Suppressor macrophage (primary cell): ENCODE data around the gene C4orf46.
A peak's percentile ranks its signal among the peaks of the same experiment; 100 is the strongest.

ENCODE experiments used
- DNase-seq, 4 experiments: peaks; one replicate each; pipeline ENCODE4 v3.0.0-alpha.2; 2020 to 2022

C4orf46 gene

DNA sequence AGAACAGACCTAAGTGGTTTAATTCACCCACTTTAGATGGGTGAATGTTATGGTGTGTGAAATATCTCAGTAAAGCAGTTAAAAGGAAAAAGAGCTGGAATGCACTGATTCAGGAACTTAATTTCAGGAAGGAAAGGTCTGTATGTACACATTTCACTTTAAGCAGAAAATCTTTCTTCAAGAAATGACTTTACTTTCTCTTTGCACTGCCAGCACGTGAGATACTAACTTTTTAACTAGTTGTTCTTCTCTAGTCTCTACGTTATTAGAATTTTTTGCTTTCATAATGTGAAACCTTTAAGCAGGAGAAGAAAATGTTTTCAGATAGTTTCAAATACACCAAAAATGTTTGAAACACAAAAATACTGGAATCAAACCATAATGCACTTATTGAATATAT lies 18.8 kb downstream of the C4orf46 start:
- peak in 2 of 4 experiments; percentile 37 to 43 for DNase-seq

DNA sequence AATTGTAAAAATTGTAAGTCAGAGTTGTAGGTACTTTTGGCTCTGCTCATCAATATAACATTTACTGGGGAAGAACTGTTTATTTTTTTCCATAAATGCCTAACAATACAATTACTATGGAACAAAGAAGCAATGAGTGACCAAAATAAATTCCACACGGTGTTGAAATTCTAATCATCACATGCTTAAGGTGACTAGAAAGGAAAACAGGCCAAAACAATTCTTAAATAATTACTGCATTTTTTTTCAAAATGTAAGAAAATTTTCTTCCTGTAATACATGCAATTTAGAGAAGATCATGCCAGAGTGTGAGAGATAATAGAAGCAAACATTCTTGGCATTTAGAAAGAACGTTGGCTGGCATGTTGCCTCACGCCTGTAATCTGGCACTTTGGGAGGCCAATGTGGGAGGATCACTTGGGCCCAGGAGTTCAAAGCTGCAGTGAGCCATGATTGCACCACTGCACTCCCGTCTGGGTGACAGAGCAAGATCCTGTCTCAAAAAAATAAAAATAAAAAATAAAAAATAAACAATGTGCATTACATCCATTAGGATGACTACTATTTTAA lies 22.5 kb downstream of the C4orf46 start:
- no peak for DNase-seq

DNA sequence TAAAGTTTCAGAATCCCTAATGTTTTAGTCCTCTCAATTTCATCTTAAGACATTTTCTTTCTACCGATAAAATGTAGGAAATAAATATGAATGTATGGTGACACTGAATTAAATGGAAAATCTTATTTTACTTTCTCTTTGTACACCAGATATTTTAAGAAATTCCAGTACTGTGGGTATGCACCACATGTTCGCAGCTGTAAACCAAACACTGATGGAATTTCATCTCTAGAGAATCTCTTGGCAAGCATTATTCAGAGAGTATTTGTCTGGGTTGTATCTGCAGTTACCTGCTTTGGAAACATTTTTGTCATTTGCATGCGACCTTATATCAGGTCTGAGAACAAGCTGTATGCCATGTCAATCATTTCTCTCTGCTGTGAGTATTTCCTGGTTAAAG lies 26.9 kb downstream of the C4orf46 start:
- no peak for DNase-seq

DNA sequence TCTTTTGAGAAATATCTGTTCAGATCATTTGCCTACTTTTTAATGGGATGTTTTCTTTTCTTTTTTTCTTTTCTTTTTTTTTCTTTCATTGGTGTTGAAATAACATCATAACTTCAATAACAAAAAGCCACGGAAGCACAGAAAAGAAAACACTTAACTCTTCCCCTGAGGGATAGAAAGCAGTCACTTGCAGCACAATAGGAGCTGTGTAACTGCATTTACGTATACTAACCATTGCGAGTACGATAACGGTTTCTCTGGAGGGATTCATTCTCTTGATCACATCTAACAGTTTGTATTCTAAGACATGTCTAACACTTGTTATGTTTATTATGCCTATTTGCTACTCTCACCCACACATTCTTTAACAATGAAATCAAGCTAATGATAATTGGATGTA lies 27.3 kb downstream of the C4orf46 start:
- DNase-seq = no peak

DNA sequence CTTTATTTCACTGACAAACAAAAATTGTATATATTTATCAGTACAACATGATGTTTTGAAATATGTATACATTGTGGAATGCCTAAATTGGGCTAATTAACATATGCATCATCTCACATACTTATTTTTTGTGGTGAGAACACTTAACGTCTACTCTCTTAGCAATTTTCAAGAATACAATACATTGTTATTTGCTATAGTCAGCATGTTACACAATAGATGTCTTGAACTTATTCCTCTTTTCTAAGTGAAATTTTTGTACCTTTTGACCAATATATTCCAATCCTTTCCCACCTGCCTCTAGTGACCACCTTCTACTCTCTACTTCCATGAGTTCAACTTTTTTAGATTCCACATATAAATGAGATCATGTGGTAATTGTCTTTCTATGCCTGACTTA lies 35.1 kb downstream of the C4orf46 start:
- no peak for DNase-seq

DNA sequence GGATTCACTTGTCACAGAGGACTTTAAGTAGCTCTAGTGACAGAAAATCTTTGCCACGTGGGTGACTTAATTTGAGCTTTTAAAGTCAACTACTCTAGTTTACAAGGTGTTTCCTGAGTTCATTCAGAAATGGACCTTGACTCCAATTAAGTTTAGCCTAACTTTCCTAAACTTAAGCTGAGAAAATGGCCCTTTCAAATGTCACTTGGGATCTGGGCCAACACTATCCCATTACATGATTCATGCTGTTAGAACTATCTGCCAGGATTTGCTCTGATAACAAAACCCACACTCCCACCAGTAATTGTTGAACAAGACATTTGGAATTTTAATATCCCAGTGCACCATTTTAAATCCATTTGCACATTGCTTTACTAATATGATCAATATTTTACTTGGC lies 40.8 kb downstream of the C4orf46 start:
- no peak for DNase-seq

DNA sequence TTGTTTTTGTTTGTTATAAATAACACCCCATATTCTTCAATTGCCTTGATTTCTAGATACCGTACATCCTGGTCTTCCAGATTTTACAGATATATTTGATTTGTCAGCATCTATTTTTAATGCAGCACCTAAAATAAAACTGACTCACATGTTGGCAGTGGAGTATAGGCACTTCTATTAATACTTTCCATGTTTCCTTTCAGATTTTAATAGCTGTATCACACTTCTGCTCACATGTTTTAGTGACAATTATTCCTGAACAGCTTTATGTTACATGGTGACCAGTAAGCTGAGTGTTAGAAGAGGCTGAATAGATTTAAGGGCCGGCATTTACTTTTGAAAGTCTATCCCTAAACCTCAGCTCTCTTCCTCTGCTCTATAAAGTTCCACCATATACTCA lies 46.1 kb downstream of the C4orf46 start:
- DNase-seq = no peak

DNA sequence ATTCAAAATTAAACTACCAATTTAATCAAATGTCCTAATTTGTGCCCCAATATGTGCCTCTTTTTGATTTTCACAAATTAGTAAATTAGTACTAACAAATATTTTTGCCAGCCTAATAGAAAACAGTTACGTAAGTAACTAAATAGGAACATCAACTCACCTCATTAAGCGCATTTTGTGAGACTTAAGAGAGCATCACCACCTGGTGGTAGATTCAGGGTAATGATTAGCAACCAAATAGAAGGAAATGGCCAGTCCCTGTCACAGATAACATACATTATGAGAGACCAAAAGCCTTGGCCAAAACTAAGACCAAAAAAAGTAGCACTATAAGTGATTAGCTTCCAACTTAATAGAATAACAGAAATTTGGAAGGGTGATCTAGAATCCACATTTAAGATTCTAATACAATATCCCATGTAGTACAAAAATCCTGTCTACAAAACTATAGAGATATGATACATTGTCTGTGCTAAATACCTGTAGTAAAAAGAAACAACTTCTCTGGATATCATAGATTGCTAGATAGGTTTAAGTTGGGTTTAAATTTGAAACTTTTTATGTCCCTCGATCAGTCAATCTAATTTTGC lies 46.7 kb downstream of the C4orf46 start:
- peak; percentile 56 to 84 (median 72) for DNase-seq

DNA sequence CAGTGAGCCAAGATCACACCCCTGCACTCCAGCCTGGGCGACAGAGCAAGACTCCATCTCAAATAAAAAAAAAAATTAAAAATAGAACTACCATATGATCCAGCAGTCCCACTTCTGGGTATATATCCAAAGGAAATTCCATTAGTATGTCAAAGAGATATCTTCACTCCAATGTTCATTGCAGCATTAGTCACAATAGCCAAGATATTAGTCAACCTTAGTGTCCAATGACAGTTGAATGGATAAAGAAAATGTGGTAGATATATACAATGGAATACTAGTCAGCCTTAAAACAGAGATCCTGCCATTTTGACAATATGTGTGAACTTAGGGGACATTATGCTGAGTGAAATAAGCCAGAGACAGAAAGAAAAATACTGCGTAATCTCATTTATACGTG lies 49.4 kb downstream of the C4orf46 start:
- no peak for DNase-seq

DNA sequence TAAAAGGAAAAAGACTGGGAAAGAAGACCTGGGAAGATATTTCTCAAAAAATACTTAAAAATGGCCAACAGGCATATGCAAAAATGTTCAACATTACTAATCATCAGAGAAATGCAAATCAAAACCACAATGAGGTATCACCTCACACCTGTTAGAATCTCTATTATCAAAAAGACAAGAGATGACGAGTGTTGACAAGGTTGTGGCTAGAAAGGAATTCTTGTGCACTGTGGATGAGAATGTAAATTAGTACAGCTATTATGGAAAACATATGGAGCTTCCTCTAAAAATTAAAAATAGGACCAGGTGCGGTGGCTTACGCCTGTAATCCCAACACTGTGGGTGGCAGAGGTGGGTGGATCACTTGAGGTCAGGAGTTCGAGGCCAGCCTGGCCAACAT lies 50.0 kb downstream of the C4orf46 start:
- no peak for DNase-seq

DNA sequence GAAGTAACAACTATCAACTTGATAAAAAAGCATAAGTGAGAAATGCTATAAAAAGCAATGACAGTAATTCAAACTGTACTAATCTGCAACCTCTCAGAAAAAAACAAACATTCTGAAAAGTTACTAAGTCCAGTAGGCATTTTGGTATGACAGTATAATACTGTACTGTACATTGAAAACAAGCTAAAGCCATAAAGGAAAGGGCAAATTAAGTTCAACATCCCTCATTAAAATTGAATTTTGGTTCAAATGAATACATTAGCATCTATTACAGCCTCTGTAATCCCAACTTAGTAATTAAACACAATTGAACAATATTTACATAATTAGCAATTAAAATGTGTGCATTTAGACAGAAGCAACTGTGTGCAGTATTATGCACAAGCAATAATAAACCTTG lies 53.7 kb downstream of the C4orf46 start:
- DNase-seq = no peak
